Right lung (tissue), 5 donors: ENCODE results near the gene DIDO1. TPM values are rescaled to one million over a fixed set of nuclear protein-coding genes. Genes with fewer than 3 reads are reported as not detected.
"Not testable (repeated sequence)": the region's sequence is repeated elsewhere in the genome, so short reads cannot be mapped to it uniquely, and the experiment has no call there.

Source experiments
- DNase-seq, 2 donors: peaks; one replicate each; pipeline ENCODE4 v3.0.0-alpha.2; 2013
- polyA plus RNA-seq, 5 donors: library from polyadenylated mRNA; unstranded; fragments of 120-200 nt; gene quantifications; one replicate each; pipeline versions ENCODE4 v1.2.1 to v1.2.3, GENCODE V29; 2013; ENCODE audit warnings: inconsistent platforms in 1 of 5, low replicate concordance in 1 of 5; ENCODE audit not compliant: insufficient read length in 5 of 5, insufficient read depth in 1 of 5

The DIDO1 gene
- polyA plus RNA-seq, 5 donors, result 55.9 to 61.5 (median 58.6) TPM

DNA sequence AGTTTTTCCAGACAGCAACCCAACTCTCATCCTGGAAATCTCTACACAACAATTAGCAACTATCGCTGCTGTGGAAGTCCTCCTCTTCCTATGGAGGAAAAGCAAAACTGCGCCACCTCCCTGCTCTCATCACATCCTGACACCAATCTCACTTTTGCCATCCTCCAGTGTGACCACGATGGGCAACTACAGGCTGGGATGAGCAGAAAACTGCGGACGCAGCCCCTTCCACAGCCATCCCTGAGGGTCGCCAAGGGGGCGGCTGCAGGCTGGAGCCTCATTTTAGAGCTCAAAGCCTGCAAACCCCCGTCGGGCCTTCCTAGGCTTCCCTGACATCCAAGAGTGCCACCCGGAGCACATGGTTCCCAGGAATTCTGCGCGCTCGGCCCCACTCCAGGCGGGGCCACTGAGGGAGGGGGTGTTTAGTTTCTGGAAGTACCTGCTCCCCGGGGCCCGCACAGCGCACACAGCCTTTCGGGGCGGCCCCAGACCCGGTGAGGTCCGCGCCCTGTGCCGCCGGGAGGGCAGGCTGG is 65.8 kb downstream of the DIDO1 start:
- no peak for DNase-seq

DNA sequence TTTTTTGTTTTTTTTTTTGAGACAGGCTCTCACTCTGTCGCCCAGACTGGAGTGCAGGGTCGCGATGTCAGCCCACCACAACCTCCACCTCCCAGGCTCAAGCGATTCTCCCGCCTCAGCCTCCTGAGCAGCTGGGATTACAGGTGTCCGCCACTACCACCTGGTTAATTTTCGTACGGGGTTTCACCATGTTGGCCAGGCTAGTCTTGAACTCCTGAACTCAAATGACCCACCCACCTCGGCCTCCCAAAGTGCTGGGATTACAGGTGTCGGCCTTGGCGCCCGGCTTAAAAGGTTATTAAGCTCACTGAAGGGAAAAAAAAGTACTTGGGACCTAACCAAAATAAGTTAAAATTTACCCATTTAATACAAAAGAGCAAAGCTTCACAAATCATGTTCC is 66.6 kb downstream of the DIDO1 start:
- no peak for DNase-seq

DNA sequence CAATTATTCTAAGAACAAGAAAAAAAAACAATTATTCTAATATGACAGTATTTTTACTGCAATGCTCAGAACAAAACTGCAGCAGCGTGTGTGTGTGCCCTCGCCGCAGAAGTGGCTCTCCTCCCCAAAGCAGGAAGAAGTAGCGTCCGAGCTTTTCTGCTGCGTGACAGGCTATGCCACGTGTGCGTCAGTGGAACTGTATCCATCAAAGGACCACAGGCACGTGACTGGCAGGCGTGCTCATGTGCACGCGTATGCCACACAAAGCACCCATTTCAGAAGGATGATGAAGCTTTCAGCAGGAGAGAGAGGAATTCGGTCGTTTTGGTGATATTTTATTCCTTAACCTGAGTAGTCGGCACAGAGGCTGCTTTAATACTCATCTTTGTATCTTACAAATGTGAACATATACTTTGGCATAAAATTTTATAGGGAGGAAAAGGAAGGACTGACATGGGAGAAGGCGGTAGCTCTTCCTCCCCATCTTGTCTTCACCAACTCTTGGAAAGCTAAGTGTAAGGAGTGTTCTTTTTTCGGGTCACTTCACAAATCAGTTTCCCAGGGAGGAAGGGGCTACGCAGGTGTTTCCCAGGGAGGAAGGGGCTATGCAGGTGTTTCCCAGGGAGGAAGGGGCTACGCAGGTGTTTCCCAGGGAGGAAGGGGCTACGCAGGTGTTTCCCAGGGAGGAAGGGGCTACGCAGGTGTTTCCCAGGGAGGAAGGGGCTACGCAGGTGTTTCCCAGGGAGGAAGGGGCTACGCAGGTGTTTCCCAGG is 68.1 kb downstream of the DIDO1 start:
- no peak for DNase-seq

DNA sequence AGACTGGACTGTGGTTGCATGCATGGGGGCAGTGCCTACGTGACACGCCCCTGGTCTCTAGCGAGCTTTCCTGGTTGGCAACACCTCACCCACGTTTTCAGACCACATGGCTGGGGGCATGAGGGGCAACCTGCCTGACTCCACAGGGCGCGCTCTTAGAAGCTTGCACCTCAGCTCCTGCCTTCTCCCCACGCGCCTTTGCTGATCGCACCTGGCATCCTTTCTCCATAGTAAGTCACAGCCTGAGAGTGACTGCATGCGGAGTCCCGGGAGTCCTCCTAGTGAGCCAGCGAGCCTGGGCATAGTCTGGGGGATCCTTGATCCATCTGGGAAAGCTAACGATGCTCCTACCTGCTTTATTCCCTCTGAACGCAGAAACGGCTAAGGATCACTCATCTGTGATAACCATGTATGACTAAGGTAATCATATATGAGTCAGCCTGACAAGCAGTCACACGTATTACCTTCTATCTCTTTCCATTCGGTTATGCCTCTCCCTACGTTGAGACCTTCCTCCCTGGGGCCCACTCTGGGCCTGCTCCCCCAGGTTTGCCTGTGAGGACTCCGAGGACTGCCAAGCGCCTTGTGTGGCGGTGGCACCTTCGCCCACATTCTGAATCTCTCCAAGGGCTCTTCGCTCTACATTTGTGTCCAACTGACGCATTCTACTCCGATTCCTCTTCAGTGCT is 69.2 kb downstream of the DIDO1 start:
- DNase-seq, result no peak

DNA sequence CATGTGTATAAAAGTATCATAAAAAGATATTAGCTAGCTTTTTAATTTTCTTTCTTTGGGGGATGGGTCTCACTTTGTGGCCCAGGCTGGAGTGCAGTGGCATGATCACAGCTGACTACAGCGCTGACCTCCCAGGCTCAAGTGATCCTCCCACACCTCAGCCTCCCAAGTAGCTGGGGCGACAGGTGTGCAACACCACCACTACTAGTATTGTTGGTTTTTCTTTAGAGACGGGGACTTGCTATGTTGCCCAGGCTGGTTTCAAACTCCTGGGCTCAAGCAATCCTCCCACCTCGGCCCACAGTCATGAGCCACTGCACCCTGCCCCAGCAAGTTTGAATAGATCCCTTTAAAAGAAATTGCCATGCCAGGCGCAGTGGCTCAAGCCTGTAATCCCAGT is 71.2 kb downstream of the DIDO1 start:
- DNase-seq, result no peak

DNA sequence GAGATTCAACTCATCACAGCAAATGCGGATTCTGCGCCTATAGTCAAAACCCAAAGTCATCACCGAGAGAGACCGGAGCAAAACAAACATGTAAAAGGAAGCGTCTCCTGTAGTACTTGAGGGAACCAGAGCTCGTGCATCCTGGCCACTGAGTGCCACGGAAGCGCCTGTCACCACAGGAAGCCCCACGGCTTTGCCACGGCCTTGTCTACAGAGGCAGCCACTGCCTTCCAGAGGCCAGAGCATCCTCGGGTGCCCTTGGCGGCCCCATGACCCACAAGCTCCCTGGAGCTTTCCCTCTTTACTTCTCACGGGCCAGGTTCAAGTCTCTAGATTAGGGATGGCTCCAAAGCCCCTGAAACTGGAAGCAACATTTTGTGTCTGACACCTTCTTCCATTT is 72.2 kb downstream of the DIDO1 start:
- DNase-seq, result no peak

DNA sequence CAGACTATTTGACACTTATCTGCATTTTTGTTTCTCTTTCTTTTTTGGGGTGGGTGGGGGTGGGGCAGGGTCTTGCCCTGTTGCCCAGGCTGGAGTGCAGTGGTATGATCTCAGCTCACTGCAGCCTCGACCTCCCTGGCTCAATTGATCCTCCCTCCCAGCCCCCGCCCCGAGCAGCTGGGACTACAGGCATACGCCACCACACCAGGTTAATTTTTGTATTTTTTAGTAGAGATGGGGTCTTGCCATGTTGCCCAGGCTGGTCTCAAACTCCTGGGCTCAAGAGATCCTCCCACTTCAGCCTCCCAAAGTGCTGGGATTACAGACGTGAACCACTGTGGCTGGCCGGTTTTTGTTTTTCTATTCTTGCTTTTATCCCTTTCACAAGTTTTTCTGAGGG is 73.0 kb downstream of the DIDO1 start:
- not testable (repeated sequence) for DNase-seq

DNA sequence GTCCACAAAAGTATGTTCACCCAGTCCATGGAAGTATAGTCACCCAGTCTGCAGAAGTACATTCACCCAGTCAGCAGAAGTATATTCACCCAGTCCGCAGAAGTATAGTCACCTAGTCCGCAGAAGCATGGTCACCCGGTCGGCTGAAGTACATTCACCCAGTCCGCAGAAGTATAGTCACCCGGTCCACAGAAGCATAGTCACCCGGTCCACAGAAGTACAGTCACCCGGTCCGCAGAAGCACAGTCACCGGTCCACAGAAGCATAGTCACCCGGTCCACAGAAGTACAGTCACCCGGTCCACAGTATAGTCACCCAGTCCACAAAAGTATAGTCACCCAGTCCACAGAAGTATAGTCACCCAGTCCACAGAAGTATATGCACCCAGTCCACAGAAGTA is 73.5 kb downstream of the DIDO1 start:
- no peak for DNase-seq

DNA sequence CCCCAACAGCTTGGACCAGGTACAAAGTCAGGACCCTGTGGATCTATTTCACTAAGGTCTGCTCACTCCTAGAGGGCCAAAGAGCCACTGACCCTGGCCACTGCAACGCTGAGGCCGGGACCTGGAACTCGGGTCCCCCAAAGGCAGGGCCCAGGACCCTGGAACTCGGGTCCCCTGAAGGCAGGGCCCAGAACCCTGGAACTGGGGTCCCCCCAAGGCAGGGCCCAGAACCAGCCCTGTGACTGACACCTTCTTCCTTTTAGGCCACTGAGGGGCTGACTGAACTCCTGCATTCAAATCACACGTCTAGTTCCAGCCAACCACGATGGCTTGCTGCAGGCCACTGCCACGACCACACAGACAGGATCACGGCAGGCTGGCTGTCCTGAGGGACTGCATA is 74.1 kb downstream of the DIDO1 start:
- no peak for DNase-seq

DNA sequence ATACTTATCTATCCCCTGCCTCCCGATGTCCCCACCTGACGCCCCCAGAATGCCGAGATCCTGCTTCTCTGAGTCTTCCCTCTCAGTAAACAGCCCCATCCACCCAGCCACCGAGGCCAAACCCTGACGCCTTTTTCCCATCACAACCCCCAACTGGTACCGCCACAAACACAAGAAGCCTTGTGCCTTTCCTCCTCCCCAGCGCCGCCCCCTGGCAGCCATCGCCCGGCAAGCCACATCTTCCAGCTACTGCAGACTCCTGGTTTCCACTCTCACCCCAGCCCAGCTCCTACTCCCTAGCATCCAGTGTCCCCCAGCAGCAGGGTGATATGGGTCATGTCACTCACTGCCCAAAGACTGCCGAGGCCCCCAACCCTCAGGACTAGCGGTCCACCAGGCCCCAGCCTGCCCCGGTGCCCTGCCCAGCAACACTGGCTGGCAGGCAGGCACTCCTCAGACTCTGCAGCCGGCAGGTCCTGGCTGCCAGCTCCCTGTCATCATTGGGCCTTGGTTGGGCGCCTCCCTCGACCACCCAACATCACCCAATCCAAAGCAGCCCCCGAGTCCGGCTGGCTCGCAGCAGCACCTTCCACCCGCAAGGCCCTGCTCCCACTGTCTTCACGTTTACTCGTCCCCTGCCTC is 75.9 kb downstream of the DIDO1 start:
- DNase-seq, result no peak

DNA sequence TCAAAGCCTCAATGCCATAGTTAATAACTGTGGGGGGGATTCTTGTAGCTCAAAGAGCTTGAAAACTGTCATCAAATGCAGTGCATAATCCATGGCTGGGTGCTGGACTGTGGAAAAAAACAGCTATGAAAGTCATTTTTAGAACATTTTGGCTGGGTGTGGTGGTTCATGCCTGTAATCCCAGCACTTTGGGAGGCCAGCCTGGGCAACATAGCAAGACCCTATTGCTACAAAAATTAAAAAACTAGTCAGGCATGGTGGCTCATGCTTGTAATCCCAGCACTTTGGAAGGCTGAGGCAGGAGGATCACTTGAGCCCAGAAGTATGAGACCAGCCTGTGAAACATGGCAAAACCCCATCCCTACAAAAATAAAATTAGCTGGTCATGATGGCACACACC is 76.9 kb downstream of the DIDO1 start:
- DNase-seq, result no peak

DNA sequence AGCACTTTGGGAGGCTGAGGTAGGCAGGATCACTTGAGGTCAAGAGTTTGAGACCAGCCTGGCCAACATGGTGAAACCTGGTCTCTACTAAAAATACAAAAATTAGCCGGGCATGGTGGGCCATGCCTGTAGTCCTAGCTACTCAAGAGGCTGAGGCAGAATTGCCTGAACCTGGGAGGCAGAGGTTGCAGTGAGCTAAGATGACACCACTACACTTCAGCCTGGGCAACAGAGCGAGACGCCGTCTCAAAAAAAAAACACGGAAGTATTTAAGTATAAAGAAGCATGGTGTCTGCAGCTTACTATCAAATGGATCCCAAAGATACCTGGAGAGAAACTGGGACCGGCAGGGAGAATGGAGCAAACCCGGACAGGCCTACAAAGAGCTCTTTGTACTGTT is 77.4 kb downstream of the DIDO1 start:
- DNase-seq, result not testable (repeated sequence)

DNA sequence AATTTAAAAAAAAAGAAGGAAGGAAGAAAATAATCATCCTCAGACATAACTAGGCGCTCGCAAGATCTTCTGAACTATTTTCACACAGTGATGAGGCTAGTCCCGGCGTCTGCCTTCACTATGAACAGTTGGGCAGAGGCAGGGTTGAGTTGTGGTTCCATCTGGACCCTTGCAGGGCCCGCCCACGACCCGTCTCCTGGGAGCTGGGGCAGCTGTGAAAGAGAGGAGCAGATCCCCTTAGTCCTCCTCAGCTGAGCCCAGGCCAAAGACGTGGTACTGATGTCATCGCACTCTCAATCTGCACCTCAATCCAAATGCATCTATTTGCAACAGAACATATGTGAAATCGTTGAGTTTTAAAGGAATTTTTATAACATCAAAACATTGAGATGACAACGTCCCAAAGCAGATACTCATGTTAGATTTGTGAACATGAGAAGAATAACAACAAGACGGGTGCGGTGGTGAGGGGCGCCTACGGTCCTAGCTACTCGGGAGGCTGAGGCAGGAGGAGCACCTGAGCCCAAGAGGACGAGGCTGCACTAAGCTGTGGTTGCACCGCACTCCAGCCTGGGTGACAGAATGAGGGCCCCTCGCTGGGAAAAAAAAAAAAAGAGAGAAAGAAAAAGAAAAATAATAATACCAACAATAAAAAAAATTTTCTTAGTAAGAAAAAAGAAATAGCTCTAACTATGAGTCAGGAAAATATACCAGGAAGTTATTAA is 80.0 kb downstream of the DIDO1 start:
- no peak for DNase-seq

DNA sequence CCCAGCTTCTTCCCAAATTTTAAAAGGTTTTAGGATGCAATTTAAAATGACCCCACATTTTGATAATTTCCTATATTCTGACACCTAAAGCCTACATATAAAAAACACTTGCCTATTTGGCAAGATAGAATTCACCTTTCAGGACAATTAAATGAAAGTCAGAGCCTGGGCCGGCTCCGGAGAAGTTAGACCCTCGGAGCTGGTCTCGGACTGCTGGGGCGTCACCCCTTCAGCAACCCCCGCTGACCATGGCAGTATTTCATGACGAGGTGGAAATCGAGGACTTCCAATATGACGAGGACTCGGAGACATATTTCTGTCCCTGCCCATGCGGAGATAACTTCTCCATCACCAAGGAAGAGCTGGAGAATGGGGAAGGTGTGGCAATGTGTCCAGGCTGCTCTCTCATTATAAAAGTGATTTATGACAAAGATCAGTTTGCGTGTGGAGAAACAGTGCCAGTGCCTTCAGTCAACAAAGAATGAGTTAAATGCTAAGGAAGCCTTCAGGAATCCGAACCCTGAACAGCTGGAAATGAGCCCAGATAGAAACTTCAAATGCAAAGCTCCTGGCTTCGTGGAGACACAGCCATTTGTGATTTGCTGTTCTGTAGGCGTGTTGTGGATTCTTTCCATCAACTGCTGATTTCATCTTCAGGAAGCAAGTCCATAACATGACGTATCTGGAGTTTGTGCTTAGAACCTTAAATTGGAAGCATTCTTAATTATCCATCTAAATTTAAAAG is 80.7 kb downstream of the DIDO1 start:
- no peak for DNase-seq

DNA sequence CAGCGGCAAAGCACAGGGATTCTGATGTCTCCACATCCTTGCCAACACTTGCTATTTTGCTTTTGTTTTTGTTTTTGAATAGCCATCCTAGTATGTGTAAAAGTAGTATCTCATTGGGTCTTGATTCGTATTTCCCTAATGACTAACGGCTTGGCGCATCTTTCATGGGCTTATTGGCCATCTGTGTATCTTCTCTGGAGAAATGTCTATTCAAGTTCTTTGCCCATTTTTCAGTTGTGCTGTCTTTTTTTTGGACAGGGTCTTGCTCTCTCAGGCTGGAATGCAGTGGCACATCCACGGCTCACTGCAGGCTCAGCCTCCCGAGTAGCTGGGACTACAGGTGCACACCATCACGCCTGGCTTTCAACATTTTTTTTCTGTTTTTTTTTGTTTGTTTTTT is 82.1 kb downstream of the DIDO1 start:
- no peak for DNase-seq

DNA sequence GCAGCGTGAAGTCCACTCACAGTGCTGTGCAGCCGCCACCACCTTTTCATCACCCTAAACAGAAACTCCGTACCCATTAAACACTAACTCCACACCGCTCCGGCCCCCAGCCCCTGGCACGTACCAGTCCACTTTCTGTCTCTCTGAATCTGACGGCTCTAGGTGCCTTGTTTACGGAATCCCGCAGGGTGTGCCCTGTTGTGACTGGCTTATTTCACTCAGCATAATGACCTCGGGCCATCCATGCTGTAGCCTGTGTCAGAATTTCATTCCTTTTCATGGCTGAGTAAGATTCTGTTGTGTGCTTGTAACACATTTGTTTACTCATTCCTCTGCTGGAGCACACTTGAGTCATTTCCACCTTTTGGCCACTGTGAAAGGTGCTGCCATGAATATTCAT is 82.6 kb downstream of the DIDO1 start:
- no peak for DNase-seq

DNA sequence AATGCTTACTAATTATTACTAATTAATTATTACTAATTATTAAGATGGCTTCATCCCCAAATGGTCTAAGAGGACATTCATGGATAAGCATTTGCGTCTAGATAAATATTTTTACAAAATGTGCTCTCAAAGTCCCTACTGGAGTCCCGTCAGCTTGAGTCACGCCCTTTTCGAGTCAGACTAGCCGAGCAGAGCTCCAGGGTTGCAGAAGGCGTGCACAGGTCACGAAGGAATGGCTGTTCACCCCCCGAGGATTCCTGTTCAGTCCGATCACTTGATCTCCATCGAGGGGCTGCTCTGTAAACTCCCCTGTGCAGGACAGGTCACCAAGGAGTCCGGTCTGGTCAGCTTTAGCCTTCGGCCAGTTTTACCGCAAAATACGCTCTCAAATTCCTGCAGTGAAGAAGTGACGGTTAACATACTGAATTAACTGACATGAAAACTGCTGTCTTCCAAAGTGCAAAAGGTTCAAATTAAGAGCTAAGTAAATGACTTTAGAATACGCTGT is 84.5 kb downstream of the DIDO1 start:
- DNase-seq, result no peak

DNA sequence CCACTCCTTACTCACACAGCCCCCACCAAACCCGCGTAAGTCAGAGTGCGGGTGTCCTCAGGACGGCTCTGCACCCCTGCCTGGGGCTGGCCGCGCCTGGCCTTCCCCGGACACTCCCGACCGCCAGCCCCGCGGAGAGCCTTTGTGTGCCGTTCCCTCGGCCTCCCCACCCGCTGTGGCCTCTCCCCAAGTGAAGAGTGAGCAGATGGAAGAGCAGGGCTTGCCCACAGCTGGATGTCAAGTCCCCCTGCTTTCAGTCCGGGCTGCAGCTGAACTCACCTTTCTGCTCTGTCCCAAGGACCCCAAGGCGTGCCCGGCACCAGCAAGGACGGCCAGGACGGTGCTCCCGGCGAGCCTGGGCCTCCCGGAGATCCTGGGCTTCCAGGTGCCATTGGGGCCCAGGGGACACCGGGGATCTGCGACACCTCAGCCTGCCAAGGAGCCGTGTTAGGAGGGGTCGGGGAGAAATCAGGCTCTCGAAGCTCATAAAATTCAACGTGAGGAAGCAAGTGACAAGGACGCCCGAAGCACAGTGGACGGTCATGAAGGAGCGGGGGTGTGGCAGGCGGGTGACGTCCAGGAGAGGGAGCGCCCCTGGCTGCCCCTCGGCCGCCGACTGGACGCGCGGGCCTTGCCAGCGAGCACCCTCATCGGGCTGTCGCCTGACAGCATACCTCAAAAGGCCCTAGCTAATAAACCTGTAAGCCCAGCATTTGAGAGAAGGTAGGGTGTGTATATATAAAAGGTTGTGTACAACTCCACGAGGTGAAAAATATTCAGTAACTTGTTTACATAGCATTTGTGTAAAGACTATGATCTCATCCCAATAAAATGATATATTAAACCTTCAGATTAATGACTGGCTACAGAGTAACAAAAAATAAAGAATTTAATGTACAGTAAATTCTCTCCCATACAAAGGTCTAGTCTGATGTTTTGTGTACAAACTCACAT is 85.8 kb downstream of the DIDO1 start:
- DNase-seq, result no peak

DNA sequence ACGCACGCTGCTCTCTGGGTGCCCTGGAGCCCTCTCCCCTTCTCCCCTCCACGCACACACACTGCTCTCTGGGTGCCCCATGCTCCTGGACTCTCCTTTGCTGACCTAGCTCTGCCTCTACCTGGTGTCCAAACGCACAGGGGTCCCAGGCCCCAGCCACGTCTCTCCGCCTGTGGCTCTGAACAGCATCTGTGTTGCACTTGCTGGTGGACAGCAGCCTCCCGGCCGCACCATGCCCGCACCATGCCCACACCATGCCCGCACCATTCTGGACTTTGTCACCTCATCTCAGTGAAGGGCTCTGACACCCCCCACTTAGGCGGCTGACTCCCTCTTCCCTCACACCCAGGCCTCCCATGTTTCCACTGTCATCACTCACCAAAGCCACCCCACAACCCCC is 86.5 kb downstream of the DIDO1 start:
- DNase-seq, result no peak

DNA sequence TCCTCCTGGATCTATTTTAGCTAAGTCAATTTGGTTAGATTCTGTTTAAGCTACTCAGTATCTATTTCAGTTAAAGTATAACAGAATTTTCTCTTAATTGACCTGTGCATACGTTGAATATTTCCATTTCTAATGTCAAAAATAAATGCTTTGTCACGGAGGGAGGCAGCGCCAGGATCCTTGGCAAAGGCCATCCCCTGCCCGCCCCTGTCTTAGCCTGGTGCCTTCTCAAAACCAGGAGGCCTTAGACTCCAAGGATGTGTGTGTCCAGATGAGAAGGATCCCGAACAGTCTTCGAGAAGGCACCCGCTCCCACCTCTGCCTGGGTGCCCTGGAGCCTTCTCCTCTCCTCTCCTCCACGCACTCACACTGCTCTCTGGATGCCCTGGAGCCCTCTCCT is 87.0 kb downstream of the DIDO1 start:
- DNase-seq, result no peak
